Measurements from ENCODE around the gene GLG1. TPM values are rescaled to one million over a fixed set of nuclear protein-coding genes. Genes with fewer than 3 reads are reported as not detected.

The GLG1 gene
- total RNA-seq, 1 donor = 119 TPM

Small RNAs within 50 kb of the gene (small RNA-seq; reads per million reads assigned to genes)
- gene RF00019 = not detected
- gene RNU6-237P = not detected

Other genes with a start within 250 kb of the GLG1 start
- not detected in 2 replicates for gene NPIPB15, start 230.8 kb downstream of the GLG1 start, total RNA-seq (ENCODE audit: low replicate concordance)
- gene CLEC18B, start 185.6 kb downstream of the GLG1 start, total RNA-seq (ENCODE audit: low replicate concordance) = not detected in 2 replicates
- gene RFWD3, start 59.8 kb upstream of the GLG1 start, total RNA-seq (ENCODE audit: low replicate concordance) = 10.7 and 41.2 TPM in 2 replicates
- 6.3 and 10.8 TPM in 2 replicates for gene MLKL, start 93.7 kb upstream of the GLG1 start, total RNA-seq (ENCODE audit: low replicate concordance)
- gene FA2H, start 167.7 kb upstream of the GLG1 start, total RNA-seq (ENCODE audit: low replicate concordance) = not detected in 2 replicates